HCEC 1CT (cell line): ENCODE measurements around the gene CTNND1.

ENCODE experiments used
- DNase-seq: peaks from one replicate; pipeline ENCODE4 v3.0.0-alpha.2; 2017

CTNND1 gene

DNA sequence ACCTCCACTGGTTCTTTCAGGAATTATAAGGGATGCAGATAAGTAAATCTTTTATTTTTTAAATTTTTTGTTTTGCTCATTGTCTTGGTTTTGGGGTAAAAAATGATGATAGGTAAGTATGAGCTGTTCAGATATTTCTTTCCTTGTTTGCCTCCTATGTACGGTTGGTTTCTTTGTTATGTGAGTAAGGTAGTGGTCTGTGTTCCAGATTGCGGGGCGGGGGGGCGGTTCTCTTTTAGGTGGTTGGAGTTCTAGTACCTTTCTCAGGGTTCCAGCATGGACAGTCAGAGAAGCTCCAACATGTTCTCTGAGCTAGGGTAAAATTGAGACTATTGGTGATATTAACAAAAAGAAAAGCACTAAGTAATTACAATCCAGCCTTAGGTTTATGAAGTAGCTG, 2.4 kb downstream of the CTNND1 start:
- no peak for DNase-seq

DNA sequence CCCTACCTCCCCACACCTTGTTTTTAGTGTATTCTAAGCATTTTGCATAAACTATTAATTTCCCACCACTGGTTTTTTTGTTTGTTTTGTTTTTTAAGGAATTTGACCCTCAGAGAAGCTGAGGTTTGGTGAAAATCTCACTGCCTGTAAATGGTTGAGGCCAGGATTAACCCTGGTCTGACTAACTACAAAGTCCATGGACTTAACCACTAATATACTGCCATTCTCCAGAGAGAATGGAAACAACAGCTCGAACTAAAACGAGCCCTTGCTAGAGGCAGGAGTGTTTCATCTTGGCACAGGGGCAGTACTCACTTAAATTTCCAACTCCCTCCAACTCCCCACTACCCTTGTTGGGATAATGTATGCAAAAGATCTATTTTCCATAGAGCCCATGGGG, 3.0 kb downstream of the CTNND1 start:
- no peak for DNase-seq

DNA sequence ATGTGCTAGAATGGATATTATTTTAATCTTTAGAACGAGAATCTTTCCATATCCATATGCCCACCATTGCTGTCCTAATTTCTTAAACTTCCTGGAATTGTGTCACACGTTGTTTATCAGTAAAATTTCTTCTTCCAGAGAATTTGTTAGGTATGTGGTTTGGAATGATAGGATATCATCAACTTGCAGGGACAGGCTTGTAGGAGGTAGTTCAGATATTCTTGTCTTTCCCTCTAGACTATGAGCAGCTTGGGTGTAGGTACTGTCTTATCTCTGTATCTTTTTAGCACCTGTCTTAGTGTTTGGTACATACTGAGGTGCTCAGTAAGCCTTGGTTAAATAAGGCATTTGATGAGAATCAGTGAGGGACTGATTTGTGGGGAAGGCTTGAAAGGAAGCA, 3.4 kb downstream of the CTNND1 start:
- DNase-seq: no peak

GRCh38 chr11:57770793-57771192, 9.2 kb downstream of the CTNND1 start:
- DNase-seq: no peak

- DNase-seq: no peak
These were observed 9.8 kb downstream of the CTNND1 start for GRCh38 chr11:57771365-57771764.

- no peak for DNase-seq
These were observed 11.0 kb downstream of the CTNND1 start for GRCh38 chr11:57772562-57772961.

- no peak for DNase-seq
These were observed 11.5 kb downstream of the CTNND1 start for GRCh38 chr11:57773026-57773598.

DNA sequence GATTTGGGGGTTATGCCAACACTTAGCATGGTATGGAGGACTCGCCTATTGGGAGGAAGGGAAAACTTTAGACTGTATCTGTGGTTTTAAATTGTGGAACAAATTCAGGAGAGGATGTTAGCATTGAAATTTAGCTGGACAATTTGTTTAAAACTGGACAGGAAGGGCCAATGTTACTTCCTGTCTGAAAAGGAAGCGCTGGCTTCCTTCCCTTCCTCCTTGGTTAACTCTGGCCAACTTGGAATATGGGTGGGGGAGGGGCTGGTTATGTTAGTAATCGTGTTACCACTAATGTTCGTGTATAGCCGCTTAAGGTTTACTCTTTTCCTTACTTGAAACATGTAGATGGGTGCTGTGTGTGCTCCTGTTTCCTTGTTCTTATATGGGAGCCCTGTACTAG, 13.9 kb downstream of the CTNND1 start:
- no peak for DNase-seq

- DNase-seq: no peak
These were observed 14.5 kb downstream of the CTNND1 start for GRCh38 chr11:57776031-57776521.

DNA sequence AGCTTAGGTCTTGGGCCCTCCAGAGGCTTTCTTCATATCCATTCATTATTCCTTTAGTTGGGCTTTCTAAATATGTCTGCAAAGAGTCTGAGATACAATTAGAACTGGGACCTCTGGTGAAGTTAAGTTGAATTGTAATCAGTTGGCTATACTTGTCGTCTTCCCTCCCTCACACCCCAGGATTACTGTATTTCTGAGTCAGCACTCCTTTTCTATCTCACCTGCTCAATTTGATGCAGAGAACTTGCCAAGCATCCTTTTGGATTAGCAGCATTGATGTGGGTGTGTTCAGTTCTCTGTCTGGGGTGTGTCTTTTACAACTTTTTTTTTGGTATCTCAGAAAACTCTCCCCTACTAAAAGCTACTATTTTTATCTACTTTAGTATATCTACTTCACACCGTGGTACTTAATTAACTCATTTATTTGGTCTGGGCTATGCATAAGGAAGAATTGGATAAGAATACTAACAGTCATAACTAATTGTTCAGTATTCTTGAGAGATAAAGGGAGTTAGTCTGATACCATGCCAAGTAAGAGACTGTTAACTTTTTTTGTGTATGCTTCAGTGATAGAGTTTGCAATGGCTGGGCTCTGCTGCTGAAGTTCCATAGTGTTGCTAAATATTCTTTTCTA, 15.1 kb downstream of the CTNND1 start:
- DNase-seq: no peak

DNA sequence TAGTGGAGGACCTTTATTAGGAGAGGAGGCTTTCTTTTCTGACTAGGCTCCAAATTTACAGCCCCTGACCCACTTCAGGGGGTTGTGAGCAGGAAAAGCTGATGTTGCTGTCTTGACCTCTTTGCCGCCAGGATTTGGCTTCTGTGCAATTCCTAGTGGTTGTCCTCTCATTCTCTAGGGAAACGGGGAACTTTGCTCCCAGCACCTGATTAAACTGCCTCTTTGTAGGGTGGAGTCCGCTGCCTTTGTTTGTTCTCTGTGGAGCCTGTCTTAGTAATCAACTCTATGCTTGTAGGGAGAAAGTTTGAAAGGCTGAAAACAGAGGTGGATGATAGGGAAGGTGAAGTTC, 16.3 kb downstream of the CTNND1 start:
- no peak for DNase-seq

GRCh38 chr11:57778318-57779037, 16.9 kb downstream of the CTNND1 start:
- peak; percentile 93 for DNase-seq

DNA sequence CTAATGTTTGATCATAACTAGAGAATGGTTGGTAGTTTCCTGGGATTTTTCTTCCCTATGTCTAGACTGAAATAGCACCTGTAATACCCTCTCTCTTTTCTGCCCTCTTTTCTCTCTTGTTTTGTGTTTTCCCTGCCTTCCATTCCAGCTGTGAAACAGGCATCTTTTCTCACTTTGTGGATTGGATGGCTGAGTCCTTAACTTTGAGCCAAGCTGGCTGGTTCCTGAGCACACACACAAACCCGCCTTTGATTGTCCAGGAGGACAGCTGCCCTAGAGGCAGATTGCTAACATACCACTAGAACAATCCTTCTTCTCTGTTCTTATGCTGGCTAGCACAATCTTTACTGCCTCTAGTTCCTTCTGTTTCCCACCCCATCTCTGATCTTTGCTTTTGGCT, 17.7 kb downstream of the CTNND1 start:
- no peak for DNase-seq

- DNase-seq: no peak
These were observed 19.9 kb downstream of the CTNND1 start for GRCh38 chr11:57781529-57781943.

DNA sequence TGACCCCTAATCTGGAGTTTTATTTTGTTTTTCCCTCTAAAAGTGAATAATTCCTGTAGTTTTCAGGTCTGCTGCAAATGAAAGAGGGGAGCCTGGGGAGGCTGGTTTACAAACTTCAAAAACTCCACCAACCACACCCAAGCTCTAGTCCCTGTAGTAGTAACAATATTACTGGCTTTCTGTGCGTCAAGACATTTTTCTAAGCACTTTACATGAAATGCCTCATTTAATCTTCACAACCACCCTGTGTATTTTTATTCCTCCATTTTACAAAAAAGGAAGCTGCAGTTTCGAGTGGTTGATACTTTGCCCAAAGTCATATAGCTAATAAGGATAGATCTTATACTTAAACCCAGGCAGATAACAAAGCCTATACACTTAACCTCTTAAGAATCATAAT, 23.5 kb downstream of the CTNND1 start:
- no peak for DNase-seq

- DNase-seq: no peak
These were observed 24.8 kb downstream of the CTNND1 start for GRCh38 chr11:57786436-57786835.

DNA sequence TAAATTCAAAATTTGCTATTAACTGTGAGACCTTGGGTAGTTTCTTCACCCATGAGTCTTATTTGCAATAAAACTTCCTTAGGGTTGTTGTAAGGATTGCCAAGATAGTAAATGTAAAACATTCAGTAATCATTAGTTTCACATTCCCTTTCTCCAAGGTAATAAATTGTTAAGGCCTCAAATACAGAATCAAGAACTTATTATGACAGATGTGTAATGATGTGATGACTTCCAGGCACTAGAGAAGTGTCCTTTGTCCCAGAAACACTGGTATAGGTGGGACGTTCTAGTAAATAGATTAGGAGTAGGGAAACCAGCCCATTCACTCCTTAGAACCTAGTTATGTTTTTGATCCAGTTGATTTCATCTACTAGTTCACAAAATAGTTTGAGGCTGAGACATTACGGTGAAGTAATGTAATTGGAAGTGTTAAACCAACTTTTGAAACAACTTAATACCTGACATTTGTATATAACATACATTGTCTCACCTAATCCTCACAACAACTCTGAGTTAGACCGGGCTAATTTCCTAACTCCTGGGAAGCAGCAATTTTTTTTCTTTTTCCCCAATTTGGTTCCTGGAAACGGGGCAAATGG, 25.5 kb downstream of the CTNND1 start:
- DNase-seq: no peak

- no peak for DNase-seq
These were observed 26.5 kb downstream of the CTNND1 start for GRCh38 chr11:57787920-57788702.

- DNase-seq: no peak
These were observed 27.1 kb downstream of the CTNND1 start for GRCh38 chr11:57788703-57789088.

GRCh38 chr11:57791321-57792059, 29.9 kb downstream of the CTNND1 start:
- DNase-seq: no peak

GRCh38 chr11:57792060-57792541, 30.5 kb downstream of the CTNND1 start:
- no peak for DNase-seq

- DNase-seq: no peak
These were observed 31.3 kb downstream of the CTNND1 start for GRCh38 chr11:57792870-57793269.
